HepG2 (cell line): ENCODE data around the gene SCT. TPM values are rescaled to one million over a fixed set of nuclear protein-coding genes. Genes with fewer than 3 reads are reported as not detected.

Experiments
- ASH2L ChIP-seq: fragments of 300-600, 200-600 bp; sonication (generic); IDR thresholded peaks from 2 replicates; pipeline ENCODE4 v1.7.0; 2017; ENCODE audit warnings: low read depth, mild to moderate bottlenecking, moderate library complexity, mixed read lengths, low read length; ENCODE audit not compliant: insufficient read length
- BCL6 ChIP-seq: IDR thresholded peaks from 2 replicates; pipeline ENCODE4 v1.6.1; 2016; ENCODE audit warnings: missing genetic modification reagents, missing compliant biosample characterization
- ERF ChIP-seq: IDR thresholded peaks from 2 replicates; pipeline ENCODE4 v1.6.1; 2018; ENCODE audit warnings: missing biosample characterization, missing genetic modification reagents
- GABPB1 ChIP-seq: IDR thresholded peaks from 2 replicates; pipeline ENCODE4 v1.6.1; 2016; ENCODE audit warnings: mild to moderate bottlenecking, missing genetic modification reagents, moderate library complexity, missing compliant biosample characterization
- HDAC1 ChIP-seq: sonication (generic); formaldehyde crosslinking; IDR thresholded peaks from 2 replicates; pipeline ENCODE4 v1.5.1; 2020; ENCODE audit warnings: mild to moderate bottlenecking, missing genetic modification reagents
- HIC2 ChIP-seq: sonication (generic); formaldehyde crosslinking; IDR thresholded peaks from 2 replicates; pipeline ENCODE4 v1.9.0; 2022; ENCODE audit warnings: low read depth, missing genetic modification reagents
- HNF4A ChIP-seq: sonication (generic); formaldehyde crosslinking; IDR thresholded peaks from 2 replicates; pipeline ENCODE4 v1.4.0; 2020; ENCODE audit warnings: missing genetic modification reagents
- MEIS2 ChIP-seq: sonication (generic); formaldehyde crosslinking; IDR thresholded peaks from 2 replicates; pipeline ENCODE4 v1.9.0; 2021; ENCODE audit warnings: mild to moderate bottlenecking, missing genetic modification reagents
- MXD1 ChIP-seq: sonication (generic); formaldehyde crosslinking; IDR thresholded peaks from 2 replicates; pipeline ENCODE4 v1.4.0; 2020; ENCODE audit warnings: mild to moderate bottlenecking, missing genetic modification reagents
- PAXIP1 ChIP-seq: sonication (generic); formaldehyde crosslinking; conservative IDR thresholded peaks from 2 replicates; pipeline ENCODE4 v1.4.0; 2020; ENCODE audit warnings: mild to moderate bottlenecking, missing genetic modification reagents, moderate library complexity
- PHF21A ChIP-seq: sonication (generic); formaldehyde crosslinking; IDR thresholded peaks from 2 replicates; pipeline ENCODE4 v1.5.0; 2020; ENCODE audit warnings: mild to moderate bottlenecking, missing genetic modification reagents
- RARA ChIP-seq: IDR thresholded peaks from 2 replicates; pipeline ENCODE4 v1.6.1; 2016; ENCODE audit warnings: missing genetic modification reagents, missing compliant biosample characterization
- RFX3 ChIP-seq: IDR thresholded peaks from 2 replicates; pipeline ENCODE4 v1.6.1; 2016; ENCODE audit warnings: missing biosample characterization, missing genetic modification reagents
- SKI ChIP-seq: fragments of 450-650 bp; IDR thresholded peaks from one replicate; pipeline ENCODE4 v1.6.1; 2018; ENCODE audit warnings: mild to moderate bottlenecking; ENCODE audit not compliant: partially characterized antibody
- TEAD3 ChIP-seq: optimal IDR thresholded peaks from 2 replicates; pipeline ENCODE3; 2016; ENCODE audit warnings: borderline replicate concordance
- THAP11 ChIP-seq: IDR thresholded peaks from 2 replicates; pipeline ENCODE4 v1.6.1; 2016; ENCODE audit warnings: missing biosample characterization, missing genetic modification reagents
- TRAFD1 ChIP-seq: sonication (generic); formaldehyde crosslinking; IDR thresholded peaks from 2 replicates; pipeline ENCODE4 v1.5.1; 2020; ENCODE audit warnings: missing genetic modification reagents, mild to moderate bottlenecking, borderline replicate concordance
- XRCC5 ChIP-seq: fragments of 200-400 bp; formaldehyde crosslinking; optimal IDR thresholded peaks from 2 replicates; pipeline ENCODE3; 2017; ENCODE audit warnings: mild to moderate bottlenecking, low read length
- ZIK1 ChIP-seq: sonication (generic); formaldehyde crosslinking; IDR thresholded peaks from 2 replicates; pipeline ENCODE4 v1.5.0; 2020; ENCODE audit warnings: mild to moderate bottlenecking, low read depth, missing genetic modification reagents, borderline replicate concordance
- ZKSCAN5 ChIP-seq: sonication (generic); formaldehyde crosslinking; IDR thresholded peaks from 2 replicates; pipeline ENCODE4 v1.5.1; 2020; ENCODE audit warnings: mild to moderate bottlenecking, missing genetic modification reagents
- ZMYM4 ChIP-seq: sonication (generic); formaldehyde crosslinking; IDR thresholded peaks from 2 replicates; pipeline ENCODE4 v1.8.1; 2023; ENCODE audit warnings: mild to moderate bottlenecking, missing genetic modification reagents
- ZNF468 ChIP-seq: sonication (generic); formaldehyde crosslinking; IDR thresholded peaks from 2 replicates; pipeline ENCODE4 v1.8.0; 2022; ENCODE audit warnings: mild to moderate bottlenecking, moderate library complexity, missing genetic modification reagents
- ZNF670 ChIP-seq: sonication (generic); formaldehyde crosslinking; IDR thresholded peaks from 2 replicates; pipeline ENCODE4 v1.8.0; 2022; ENCODE audit warnings: mild to moderate bottlenecking, missing genetic modification reagents, borderline replicate concordance
- ZNF761 ChIP-seq: sonication (generic); formaldehyde crosslinking; conservative IDR thresholded peaks from 2 replicates; pipeline ENCODE4 v1.4.0; 2020; ENCODE audit warnings: mild to moderate bottlenecking, missing genetic modification reagents
- polyA plus RNA-seq, 8 experiments: library from polyadenylated mRNA; depleted of rRNA in 3 of 8; stranded (reverse) in 7 of 8; unstranded in 1 of 8; fragments of >200 nt; fragmentation: Illumina TruSeq in 4 of 8; extraction: Trizol in 4 of 8; gene quantifications; 2 replicates each; pipeline versions ENCODE4 v1.2.1 to v1.2.3, GENCODE V29; 2011 to 2016; ENCODE audit warnings: low read depth in 4 of 8, missing spikeins in 1 of 8, mixed read lengths in 1 of 8; ENCODE audit not compliant: insufficient read depth in 1 of 8
- total RNA-seq, 5 experiments: library from RNA; depleted of rRNA; stranded (reverse); fragments of >200 nt; fragmentation: Illumina TruSeq; extraction: Trizol; gene quantifications; 2 replicates each; pipeline ENCODE4 v1.2.3, GENCODE V29; 2016; ENCODE audit warnings: low read depth in 1 of 5

The SCT gene
- total and polyA plus RNA-seq, 2 of the 13 experiments (the other 11 are each of a cell fraction or from before 2014, with no cell fraction given): not detected

DNA sequence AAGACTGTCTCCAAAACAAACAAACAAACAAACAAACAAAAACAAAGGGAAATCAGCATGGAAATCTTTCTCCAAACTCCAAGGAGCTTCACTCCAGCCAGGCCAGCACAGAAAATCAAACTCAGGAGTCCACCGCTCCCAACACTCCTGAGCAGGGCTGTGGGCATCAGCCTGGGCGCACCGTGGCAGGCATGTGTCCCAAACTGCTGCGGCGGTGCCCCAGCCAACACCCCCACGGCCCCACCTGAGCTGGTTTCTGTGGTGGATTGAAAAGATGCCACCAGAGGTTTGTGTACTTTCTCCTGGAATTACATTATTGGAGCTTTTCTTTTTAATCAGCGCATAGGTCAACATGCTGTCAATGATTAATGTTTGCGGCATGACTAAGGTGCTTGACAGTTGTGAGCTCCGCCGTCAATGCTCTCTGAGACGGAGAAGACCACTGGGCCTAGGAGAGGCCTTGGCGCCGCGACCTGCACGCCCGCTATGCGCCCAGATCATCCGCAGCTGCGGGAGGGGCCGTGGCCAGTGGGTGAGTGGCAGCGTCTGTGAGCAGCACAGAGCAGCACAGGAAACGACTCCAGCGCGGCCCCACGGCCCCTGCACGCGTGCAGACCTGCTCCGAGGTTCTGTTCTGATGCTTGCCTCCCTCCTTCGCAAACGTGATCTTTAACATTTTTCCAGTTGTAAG lies 28.2 kb upstream of the SCT start (continued):
- TF ChIP-seq RFX3 (CRISPR knock-in tag): no peak
- no peak for TF ChIP-seq ZNF468 (CRISPR knock-in tag)
- TF ChIP-seq XRCC5: peak; percentile 63
- no peak for TF ChIP-seq ZIK1 (CRISPR knock-in tag)
- TF ChIP-seq SKI: peak; percentile 49
- TF ChIP-seq BCL6 (CRISPR knock-in tag): 0 out of 2 replicates have a peak, but pooled peaks have one; percentile 14
- TF ChIP-seq PAXIP1 (CRISPR knock-in tag): peak; percentile 74
- peak; percentile 49; the same call in 1 of the 2 replicates for TF ChIP-seq RARA (CRISPR knock-in tag)
- peak; percentile 53; the same call in 1 of the 2 replicates for TF ChIP-seq GABPB1
- no peak for TF ChIP-seq TRAFD1
- TF ChIP-seq TEAD3: peak; percentile 80
- TF ChIP-seq MXD1: no peak
- peak; percentile 45 for TF ChIP-seq ASH2L
- TF ChIP-seq MEIS2 (CRISPR knock-in tag): peak; percentile 87
- peak; percentile 39; the same call in 1 of the 2 replicates for TF ChIP-seq THAP11 (CRISPR knock-in tag)
- 0 out of 2 replicates have a peak, but pooled peaks have one; percentile 36 for TF ChIP-seq ZNF761
- TF ChIP-seq ERF: 0 out of 2 replicates have a peak, but pooled peaks have one; percentile 33
- TF ChIP-seq HIC2: peak; percentile 48
- TF ChIP-seq ZNF670 (CRISPR knock-in tag): no peak
- TF ChIP-seq PHF21A: 0 out of 2 replicates have a peak, but pooled peaks have one; percentile 22
- peak; percentile 53; the same call in 1 of the 2 replicates for TF ChIP-seq HDAC1 (CRISPR knock-in tag)
- TF ChIP-seq ZKSCAN5: no peak
- TF ChIP-seq ZMYM4 (CRISPR knock-in tag): no peak
- TF ChIP-seq HNF4A: peak; percentile 46
